ENCODE data around the gene CLMN. TPM values are rescaled to one million over a fixed set of nuclear protein-coding genes. Genes with fewer than 3 reads are reported as not detected.
"Not testable (repeated sequence)": the region's sequence is repeated elsewhere in the genome, so short reads cannot be mapped to it uniquely, and the experiment has no call there.

Gene CLMN
- total RNA-seq, 1 donor, result 1.9 TPM

DNA sequence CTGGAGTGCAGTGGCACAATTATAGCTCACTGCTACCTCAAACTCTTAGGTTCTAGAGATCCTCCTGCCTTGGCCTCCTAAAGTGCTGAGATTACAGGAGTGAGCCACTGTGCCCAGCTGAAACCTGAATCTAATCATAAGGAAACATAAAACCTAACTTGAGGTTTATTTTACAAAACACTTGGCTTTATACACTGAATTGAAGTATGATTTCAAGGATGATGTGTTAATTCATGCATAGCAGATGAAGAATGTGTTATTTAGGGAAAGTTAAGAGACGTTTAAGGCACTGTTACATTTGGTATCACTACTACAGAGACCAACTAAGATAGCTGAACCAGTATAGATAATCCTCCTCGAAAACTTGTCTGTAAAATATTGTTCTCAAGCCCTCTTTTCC, 168.8 kb downstream of the CLMN start:
- DNase-seq (ENCODE audit: low read depth in 2 of 3, low spot score in 2 of 3), result no peak

DNA sequence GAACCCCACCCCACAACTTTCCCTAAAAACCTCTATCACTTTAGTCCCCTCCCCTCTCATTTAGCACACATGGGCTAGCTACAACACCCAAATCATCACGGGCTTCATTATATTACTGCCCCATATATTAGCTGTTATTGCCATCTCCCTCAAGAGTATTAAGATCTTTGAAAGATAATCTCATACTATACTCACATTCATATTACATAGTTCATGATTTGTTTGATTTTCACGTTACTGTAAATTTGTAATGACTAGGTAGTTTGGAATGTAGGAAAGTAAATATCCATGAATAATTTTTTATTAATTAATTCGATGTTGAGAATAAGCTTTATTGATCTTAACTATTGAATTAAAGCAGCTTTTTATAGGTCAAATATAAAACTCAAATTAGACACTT, 170.3 kb downstream of the CLMN start:
- DNase-seq (ENCODE audit: low read depth in 2 of 3, low spot score in 2 of 3), result no peak

DNA sequence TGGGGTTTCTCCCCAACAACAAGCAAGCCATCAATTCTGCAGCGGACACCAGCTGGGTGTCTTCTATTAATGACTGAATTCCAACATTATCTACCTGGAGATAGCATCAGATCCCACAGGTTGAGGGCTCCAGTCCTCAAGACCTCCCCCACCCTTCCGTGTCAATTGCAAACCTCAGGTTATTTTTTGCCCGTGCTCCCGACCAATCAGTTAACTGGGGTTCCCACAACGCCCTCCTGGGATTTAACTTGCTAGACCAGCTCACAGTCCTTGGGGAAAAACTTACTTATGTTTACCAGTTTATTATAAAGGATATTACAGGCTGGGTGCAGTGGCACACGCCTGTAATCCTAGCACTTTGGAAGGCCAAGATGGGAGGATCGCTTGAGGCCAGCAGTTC, 172.1 kb downstream of the CLMN start:
- no peak for DNase-seq (ENCODE audit: low read depth in 2 of 3, low spot score in 2 of 3)

DNA sequence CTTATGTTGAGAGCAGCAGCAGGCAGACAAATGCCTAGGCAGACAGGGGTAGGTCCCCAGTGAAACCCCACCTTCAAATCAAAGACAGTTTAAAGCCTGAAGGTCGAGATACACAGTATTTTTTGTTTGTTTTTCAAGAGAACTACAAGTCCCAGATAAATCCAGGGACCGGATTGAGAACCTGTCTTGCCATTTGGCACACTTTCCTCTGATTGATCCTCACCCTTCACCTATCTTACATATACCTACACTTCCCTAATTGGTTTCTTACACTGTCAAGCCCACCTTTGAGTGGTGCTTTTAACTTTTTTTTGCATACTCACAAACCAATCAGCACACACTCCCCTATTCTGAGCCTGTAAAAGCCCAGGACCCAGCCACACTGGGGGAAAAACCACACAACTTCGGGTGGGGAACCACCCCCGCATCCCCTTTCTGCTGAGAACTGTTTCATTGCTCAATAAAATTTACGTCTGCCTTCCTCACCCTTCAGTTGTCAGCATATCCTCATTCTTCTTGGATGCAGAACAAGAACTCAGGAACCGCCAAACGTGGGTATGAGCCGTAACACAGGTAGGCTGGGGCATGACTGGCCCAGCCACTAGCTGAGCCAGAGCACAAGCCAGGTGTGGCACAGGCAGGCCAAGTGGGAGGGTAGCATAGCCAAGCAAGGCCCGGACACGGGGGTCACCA, 173.5 kb downstream of the CLMN start:
- no peak for DNase-seq (ENCODE audit: low read depth in 2 of 3, low spot score in 2 of 3)

DNA sequence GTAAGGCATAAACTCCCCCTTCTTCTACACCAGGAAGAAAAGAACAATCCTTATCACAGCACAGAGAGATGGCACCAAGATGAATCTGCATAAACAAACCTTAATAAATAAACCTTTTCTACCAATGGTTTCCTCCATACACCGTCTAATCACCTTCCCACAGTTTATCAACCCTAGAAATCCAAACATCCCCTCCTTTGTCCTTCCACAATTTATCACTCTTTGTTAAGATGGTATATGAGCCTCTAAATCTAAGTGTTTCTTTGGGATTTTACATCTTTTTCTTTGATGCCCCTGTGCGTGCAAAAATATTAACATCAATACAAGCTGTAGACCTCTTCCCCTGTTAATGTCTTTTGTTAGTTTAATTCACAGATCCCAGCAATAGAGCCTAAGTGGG, 174.9 kb downstream of the CLMN start:
- DNase-seq (ENCODE audit: low read depth in 2 of 3, low spot score in 2 of 3), result no peak

DNA sequence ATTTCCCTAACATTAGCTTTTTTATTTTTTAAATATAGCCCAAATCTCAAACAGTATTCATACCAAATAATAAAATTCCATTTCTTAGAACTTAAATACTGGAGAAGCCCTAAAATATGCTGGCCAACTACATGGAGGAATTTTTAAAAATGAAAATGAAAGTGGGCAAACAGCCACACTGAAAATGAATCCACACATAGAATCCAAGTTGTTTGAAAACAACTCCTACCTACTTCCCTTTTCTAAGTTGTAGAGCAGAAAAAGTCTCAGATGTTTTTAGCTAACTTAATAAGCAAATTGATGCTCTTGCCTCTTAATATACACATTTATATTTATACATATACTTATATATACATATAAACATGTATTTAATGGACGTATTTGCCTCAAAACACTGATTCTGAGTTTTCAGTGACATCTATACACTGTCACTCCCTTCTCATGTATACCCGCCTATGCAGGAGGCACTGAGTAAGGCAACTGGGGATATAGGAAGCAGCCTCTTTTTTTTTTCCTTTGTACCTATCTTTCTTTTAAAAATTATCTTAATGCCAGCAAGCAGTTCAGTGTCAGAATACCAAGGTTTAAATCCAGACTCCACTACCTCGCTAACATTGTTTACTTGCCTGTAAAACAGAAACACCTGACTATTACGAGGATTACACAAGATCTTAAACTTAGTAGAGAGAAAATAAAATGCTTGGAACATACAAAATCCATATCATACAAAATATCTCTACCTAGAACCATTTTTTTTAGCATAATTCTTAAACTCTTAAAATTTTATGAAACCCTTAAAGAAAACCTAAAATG, 175.7 kb downstream of the CLMN start:
- peak in 2 of 3 donors; percentile 35 to 64 for DNase-seq (ENCODE audit: low read depth in 2 of 3, low spot score in 2 of 3)

DNA sequence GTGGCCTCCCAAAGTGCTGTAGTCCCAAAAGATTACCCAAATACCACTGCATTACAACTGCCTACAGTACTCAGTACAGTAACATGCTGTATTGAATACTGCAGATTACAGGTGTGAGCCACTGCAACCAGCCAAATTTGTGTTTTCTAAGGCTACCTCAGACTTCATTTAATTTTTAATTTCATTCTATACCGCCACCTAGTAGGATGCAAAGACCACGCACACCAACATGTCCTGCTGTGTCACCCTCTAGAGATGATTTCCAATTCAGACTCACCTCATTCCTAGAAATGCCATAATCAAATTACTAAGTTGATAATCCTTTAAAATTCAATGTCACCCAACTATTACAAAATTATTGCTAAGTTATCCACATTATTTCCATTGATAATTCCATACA, 177.5 kb downstream of the CLMN start:
- DNase-seq (ENCODE audit: low read depth in 2 of 3, low spot score in 2 of 3), result no peak

DNA sequence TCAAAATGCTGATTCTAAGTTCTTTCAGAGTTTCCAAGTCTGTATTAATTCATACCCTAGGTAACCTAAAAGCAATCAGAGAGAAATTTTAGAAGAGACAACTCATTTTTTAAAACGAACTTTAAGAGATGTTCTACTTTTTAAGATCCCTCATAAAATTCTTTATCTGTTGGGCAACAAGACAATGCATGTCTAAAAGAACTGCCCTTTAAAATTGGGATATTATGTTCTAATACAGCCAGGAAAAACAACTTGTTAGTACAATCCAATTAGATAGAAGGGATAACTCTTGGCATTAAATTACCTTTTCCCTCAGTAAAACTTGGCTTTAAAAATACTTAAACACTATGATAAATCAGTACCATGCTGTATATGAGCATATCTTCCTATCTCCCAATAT, 178.0 kb downstream of the CLMN start:
- DNase-seq (ENCODE audit: low read depth in 2 of 3, low spot score in 2 of 3), result no peak

DNA sequence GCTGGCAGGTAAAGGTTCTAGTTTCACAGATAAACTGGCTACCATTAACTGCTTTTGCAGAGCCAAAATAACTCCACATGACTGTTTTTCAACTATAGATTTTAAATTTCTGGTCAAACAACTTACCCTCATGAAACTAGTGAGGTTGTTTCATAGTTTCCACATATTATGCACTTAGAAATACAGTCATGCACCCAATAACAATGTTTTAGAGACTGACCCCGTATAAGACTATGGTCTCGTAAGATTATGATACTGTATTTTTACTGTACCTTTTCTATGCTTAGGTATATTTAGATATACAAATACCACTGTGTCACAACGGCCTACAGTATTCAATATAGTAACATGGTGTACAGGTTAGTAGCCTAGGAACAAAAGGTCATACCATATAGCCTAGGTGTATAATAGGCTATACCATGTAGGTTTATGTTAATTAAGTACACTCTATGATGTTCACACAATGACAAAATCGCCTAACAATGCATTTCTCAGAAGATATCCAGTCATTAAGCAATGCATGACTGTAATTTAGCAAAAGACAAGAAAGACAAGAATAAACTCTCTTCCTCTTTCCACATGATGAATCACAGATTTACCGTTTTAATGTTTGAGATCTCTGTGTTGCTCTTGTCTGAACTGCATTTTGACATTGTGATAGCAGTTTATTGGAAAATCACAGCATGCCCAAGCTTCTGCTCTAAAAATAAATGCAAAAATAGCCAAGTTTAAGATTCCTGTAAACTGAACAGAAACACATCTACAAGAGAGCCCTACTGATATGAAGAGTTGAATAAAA, 179.4 kb downstream of the CLMN start:
- no peak for DNase-seq (ENCODE audit: low read depth in 2 of 3, low spot score in 2 of 3)

DNA sequence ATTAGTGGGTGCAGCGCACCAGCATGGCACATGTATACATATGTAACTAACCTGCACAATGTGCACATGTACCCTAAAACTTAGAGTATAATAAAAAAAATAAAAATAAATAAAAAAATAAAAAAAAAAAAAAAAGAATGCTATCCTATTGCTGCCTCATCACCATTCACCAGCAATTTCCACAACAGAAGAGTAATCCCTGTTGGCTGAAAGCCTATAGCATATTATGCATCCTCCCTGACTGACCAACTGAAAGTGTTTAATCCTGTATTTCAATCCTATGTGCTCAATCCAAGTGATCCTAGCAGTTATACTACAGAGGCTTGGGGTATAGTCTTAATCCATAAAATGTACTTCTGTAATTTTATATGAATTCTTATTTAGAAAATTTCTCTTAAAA, 180.8 kb downstream of the CLMN start:
- DNase-seq (ENCODE audit: low read depth in 2 of 3, low spot score in 2 of 3), result no peak

DNA sequence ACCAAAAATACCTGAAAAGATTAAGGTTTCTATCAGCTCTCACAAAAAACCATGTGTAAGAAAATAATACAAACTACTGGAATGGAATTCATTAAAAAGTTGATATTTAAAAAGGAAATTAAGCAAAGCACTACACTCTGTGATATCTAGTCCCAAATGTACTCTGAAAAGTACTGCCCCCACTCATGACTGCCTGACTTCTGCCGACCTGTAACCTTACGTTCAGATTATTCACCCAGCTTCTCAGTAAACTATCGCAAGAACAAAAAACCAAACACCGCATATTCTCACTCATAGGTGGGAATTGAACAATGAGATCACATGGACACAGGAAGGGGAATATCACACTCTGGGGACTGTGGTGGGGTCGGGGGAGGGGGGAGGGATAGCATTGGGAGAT, 181.3 kb downstream of the CLMN start:
- not testable (repeated sequence) for DNase-seq (ENCODE audit: low read depth in 2 of 3, low spot score in 2 of 3)

DNA sequence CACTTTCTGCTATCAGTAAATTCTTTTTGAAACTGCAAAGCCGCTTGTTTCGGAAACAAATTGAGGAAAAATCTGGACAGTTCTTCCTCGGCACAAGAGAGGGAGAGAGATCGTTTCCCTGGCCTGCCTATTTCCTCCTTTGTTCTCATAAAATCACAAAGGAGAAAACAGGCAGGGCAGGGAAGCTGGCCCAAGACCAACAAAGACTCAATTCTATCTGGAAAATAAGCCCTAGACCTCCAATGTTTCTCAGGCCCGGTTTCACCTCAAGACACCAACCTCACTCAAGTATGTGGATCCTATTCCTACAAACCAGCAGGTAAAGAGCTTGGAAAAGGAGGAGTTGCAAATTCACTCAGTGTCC, 181.9 kb downstream of the CLMN start:
- DNase-seq (ENCODE audit: low read depth in 2 of 3, low spot score in 2 of 3), result no peak

DNA sequence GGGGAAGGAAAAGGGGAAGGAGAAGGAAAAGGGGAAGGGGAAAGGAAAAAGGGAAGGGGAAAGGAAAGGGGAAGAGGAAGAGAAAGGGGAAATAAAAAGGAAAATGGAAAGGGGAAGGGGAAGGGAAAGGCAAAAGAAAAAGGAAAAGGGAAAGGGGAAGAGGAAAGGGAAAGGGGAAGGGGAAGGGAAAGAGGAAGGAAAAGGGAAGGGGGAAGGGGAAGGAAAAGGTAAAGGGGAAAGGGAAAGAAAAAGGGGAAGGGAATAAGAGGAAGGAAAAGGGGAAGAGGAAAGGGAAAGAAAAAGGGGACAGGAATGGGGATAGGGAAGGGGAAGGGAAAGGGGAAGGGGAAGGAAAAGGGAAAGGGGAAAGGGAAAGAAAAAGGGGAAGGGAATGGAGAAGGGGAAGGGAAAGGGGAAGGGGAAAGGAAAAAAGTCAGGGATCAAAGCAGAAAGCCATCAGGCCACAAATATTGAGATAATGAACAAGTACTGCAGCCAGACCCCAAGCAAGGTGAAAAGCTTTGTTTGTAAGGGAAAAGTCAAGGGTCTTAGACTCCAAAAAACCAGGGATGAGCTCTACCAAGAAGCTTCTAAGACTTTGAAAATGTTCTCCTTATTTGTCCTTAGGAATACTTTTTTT, 182.4 kb downstream of the CLMN start:
- no peak for DNase-seq (ENCODE audit: low read depth in 2 of 3, low spot score in 2 of 3)

DNA sequence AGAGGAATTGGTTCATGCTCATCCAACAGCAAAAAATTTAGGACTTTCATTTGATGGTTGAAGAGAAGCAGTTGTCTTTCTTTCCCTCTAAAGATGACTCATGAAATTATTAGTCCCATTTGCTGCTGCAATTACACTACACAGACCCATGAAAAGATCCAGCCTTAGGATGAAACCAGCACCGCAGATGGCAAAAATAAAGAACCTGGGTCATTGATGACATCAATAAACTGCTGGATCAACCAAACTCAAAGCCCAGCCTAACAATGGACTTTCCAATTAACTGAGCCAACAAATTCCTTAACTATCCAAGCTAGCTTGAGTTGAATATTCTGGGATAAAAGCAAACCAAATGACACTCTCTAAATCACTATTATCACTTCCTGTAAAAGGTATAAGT, 183.1 kb downstream of the CLMN start:
- no peak for DNase-seq (ENCODE audit: low read depth in 2 of 3, low spot score in 2 of 3)

DNA sequence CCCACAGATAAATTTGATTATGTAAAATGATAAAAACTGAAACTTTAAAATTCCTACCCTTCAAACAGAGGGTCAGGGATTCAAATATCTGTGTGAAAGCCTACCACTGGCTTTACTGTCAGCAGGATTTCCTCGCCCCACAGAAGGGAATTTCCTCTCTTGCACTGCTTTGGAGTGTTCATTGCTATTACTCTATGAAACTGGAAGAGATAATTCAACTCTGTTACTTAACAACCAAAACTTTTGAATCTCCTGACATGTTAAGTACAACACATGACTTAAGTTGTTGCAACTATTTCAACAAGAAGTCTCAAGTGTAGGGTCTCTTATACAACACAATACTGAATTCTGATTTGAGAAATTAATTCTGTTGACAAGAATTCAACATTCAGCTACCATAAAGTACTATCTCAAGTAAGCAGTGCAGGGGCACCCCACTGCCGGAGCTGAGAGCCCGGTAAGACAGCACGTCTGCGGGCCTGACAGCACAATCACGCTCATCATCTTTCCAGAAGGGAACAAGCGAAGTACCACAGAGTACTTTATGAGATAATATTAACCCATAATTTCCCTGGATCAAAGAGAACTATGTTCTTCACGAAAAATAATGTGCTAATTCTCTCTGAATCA, 185.3 kb downstream of the CLMN start:
- no peak for DNase-seq (ENCODE audit: low read depth in 2 of 3, low spot score in 2 of 3)

DNA sequence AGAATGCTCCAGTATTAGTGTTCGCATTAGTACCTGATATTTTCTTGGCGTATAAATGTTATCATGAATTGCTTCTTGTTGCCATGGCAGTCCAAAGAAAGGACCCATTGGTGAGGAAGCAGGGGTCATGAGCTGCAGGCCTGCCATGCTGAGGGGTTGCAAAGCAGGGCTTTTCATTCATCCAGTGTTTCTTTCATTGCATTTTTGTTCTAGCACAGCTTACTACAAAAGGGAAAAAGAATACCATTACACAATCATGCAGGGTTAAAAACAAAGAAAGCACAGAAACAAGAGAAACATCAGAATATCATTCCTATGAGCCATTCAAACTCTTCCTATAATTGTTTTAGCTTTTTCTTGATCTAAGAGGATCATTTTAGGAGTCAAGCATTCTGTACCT, 186.4 kb downstream of the CLMN start:
- DNase-seq (ENCODE audit: low read depth in 2 of 3, low spot score in 2 of 3), result no peak

DNA sequence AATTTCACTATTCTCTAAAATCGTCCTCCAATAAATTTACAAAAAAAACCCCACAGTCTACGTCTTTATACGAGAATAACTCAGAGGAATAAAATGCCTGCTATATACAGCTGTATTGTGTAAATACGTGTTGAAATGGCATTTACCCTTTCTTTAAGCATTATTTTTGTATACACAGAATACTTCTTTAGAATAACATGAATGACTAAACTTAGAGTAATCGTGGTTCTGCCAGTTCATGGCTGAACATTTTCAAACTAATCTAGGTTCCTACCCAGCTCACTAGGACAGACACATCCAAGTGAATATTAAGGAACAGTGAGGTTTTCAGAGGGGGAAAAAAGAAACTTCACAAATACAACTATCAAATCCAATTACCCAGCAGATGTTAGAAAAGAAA, 186.9 kb downstream of the CLMN start:
- no peak for DNase-seq (ENCODE audit: low read depth in 2 of 3, low spot score in 2 of 3)
